Hepatocyte (in vitro differentiated cells): ENCODE data around the gene GABRA6. TPM values are rescaled to one million over a fixed set of nuclear protein-coding genes. Genes with fewer than 3 reads are reported as not detected.

Source experiments
- DNase-seq: peaks from one replicate; pipeline ENCODE4 v3.0.0-alpha.2; 2016; ENCODE audit warnings: low spot score
- H2AFZ ChIP-seq: fragments of 200-600 bp; sonication (generic); 2 replicates; pipeline ENCODE4 v1.6.0; 2016; ENCODE audit warnings: antibody characterized with exemption, mild to moderate bottlenecking
- H3K27ac ChIP-seq: fragments of 200-600 bp; sonication (generic); 2 replicates; pipeline ENCODE4 v1.5.1; 2016; ENCODE audit warnings: mild to moderate bottlenecking
- H3K27me3 ChIP-seq: fragments of 200-600 bp; sonication (generic); 2 replicates; pipeline ENCODE4 v1.6.1; 2016
- H3K36me3 ChIP-seq: fragments of 200-600 bp; sonication (generic); replicated peaks from 2 replicates; pipeline ENCODE4 v1.5.1; 2016; ENCODE audit warnings: low read depth; ENCODE audit not compliant: insufficient read depth
- H3K4me1 ChIP-seq: fragments of 200-600 bp; sonication (generic); 2 replicates; pipeline ENCODE4 v1.5.1; 2016; ENCODE audit warnings: mild to moderate bottlenecking, moderate library complexity; ENCODE audit not compliant: insufficient read depth
- H3K4me2 ChIP-seq: fragments of 200-600 bp; sonication (generic); 2 replicates; pipeline ENCODE4 v1.6.0; 2016
- H3K4me3 ChIP-seq: fragments of 200-600 bp; sonication (generic); 2 replicates; pipeline ENCODE4 v1.5.1; 2016; ENCODE audit warnings: mild to moderate bottlenecking
- H3K79me2 ChIP-seq: fragments of 200-600 bp; sonication (generic); 2 replicates; pipeline ENCODE4 v1.6.0; 2017; ENCODE audit warnings: mild to moderate bottlenecking
- H3K9me2 ChIP-seq: fragments of 200-600 bp; sonication (generic); replicated peaks from 2 replicates; pipeline ENCODE4 v1.6.0; 2017; ENCODE audit warnings: mild to moderate bottlenecking; ENCODE audit not compliant: insufficient read depth
- H3K9me3 ChIP-seq: fragments of 200-600 bp; sonication (generic); 2 replicates; pipeline ENCODE4 v1.5.1; 2016; ENCODE audit warnings: low read depth, mild to moderate bottlenecking
- H4K20me1 ChIP-seq: fragments of 200-600 bp; sonication (generic); 2 replicates; pipeline ENCODE4 v1.6.0; 2016; ENCODE audit warnings: mild to moderate bottlenecking; ENCODE audit not compliant: insufficient read depth, poor library complexity, severe bottlenecking
- EZH2 ChIP-seq: fragments of 200-600 bp; sonication (generic); IDR thresholded peaks from 2 replicates; pipeline ENCODE4 v1.6.1; 2016; ENCODE audit warnings: antibody characterized with exemption, mild to moderate bottlenecking, borderline replicate concordance
- EZH2phosphoT487 ChIP-seq: fragments of 200-600 bp; sonication (generic); IDR thresholded peaks from one replicate; pipeline ENCODE4 v1.6.1; 2018; ENCODE audit warnings: antibody characterized with exemption, mild to moderate bottlenecking, low read depth, moderate library complexity; ENCODE audit not compliant: unreplicated experiment, severe bottlenecking
- WGBS: methylation state at CpG from one replicate; pipeline ENCODE4 v1.1.6; 2016; ENCODE audit warnings: low lambda C conversion rate; ENCODE audit errors: missing lambda C conversion rate; 5-methylcytosine and 5-hydroxymethylcytosine counted together
- polyA plus RNA-seq: library from polyadenylated mRNA; unstranded; fragments of >200 nt; fragmentation: Nextera tagmentation; extraction: Ambion mirVana; gene quantifications from 2 replicates; pipeline ENCODE4 v1.2.1, GENCODE V29; 2016
- total RNA-seq: library from RNA; depleted of rRNA; stranded (reverse); fragments of >200 nt; gene quantifications from 2 replicates; pipeline ENCODE4 v1.2.3, GENCODE V29; 2014
- TF ChIP-seq, protein P1 (sequence below): fragments of 200-600 bp; sonication (generic); IDR thresholded peaks from 2 replicates; pipeline ENCODE4 v1.5.1; 2016; ENCODE audit warnings: antibody characterized with exemption, mild to moderate bottlenecking; ENCODE audit not compliant: poor library complexity

The GABRA6 gene
- total and polyA plus RNA-seq, 2 experiments from 2014 or later: not detected

GRCh38 chr5:161700065-161700464 lies 14.5 kb downstream of the GABRA6 start:
- Histone ChIP-seq H3K4me3 (no peak overlapping the region), H3K9me2 (no peaks in the 10 kb centered on the region), H4K20me1 (no peaks in the 10 kb centered on the region), H3K27me3 (no peaks in the 10 kb centered on the region), H3K4me1 (no peaks in the 10 kb centered on the region), H3K4me2 (no peak overlapping the region), H3K36me3 (no peaks in the 10 kb centered on the region), H3K79me2 (no peaks in the 10 kb centered on the region), H2AFZ (no peak overlapping the region), H3K27ac (no peak overlapping the region), H3K9me3 (no peaks in the 10 kb centered on the region)
- DNase-seq: no peak
- TF ChIP-seq EZH2 (no peak), EZH2phosphoT487 (no peak)
- TF ChIP-seq, protein P1, sequence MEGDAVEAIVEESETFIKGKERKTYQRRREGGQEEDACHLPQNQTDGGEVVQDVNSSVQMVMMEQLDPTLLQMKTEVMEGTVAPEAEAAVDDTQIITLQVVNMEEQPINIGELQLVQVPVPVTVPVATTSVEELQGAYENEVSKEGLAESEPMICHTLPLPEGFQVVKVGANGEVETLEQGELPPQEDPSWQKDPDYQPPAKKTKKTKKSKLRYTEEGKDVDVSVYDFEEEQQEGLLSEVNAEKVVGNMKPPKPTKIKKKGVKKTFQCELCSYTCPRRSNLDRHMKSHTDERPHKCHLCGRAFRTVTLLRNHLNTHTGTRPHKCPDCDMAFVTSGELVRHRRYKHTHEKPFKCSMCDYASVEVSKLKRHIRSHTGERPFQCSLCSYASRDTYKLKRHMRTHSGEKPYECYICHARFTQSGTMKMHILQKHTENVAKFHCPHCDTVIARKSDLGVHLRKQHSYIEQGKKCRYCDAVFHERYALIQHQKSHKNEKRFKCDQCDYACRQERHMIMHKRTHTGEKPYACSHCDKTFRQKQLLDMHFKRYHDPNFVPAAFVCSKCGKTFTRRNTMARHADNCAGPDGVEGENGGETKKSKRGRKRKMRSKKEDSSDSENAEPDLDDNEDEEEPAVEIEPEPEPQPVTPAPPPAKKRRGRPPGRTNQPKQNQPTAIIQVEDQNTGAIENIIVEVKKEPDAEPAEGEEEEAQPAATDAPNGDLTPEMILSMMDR: no peak
- WGBS: 71% methylated on average over 4 of the region's 4 CpGs

- TF ChIP-seq, protein P1: no peak
- TF ChIP-seq EZH2phosphoT487 (no peak), EZH2 (no peak)
- Histone ChIP-seq H3K4me3 (no peak overlapping the region), H3K4me2 (no peak overlapping the region), H3K9me2 (no peaks in the 10 kb centered on the region), H2AFZ (no peak overlapping the region), H4K20me1 (no peaks in the 10 kb centered on the region), H3K27me3 (no peaks in the 10 kb centered on the region), H3K79me2 (no peaks in the 10 kb centered on the region), H3K9me3 (no peaks in the 10 kb centered on the region), H3K4me1 (no peaks in the 10 kb centered on the region), H3K36me3 (no peaks in the 10 kb centered on the region), H3K27ac (no peak overlapping the region)
- 89% methylated on average over 2 of the region's 2 CpGs for WGBS
- DNase-seq: no peak
These were observed 18.0 kb downstream of the GABRA6 start for GRCh38 chr5:161703528-161703927.

DNA sequence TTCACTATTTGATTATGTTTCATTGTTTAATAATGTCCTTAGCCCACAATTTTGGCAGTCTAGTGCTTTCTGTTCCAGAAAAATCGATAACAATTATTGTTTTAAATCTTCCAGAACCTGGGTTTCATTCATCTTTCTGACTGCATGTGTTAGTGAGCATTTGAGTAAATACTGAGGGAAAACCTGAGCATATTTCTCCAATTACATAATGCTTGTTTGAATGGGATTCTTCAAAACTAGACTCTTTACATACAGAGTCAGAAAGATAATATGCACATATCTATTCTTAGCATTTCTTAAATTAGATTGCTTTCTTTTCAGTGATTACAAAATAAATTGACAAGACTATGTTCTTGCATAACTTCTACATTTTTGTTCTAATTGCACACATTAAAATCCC lies 21.9 kb downstream of the GABRA6 start:
- no peak for DNase-seq
- Histone ChIP-seq H3K9me2 (no peaks in the 10 kb centered on the region), H3K27me3 (no peaks in the 10 kb centered on the region), H3K27ac (no peak overlapping the region), H3K4me3 (no peak overlapping the region), H3K9me3 (no peaks in the 10 kb centered on the region), H3K36me3 (no peaks in the 10 kb centered on the region), H2AFZ (no peak overlapping the region), H3K79me2 (no peaks in the 10 kb centered on the region), H3K4me2 (no peak overlapping the region), H4K20me1 (no peaks in the 10 kb centered on the region), H3K4me1 (no peaks in the 10 kb centered on the region)
- WGBS: 58% methylated on average over 1 of the region's 1 CpG
- TF ChIP-seq, protein P1: no peak
- TF ChIP-seq EZH2phosphoT487 (no peak), EZH2 (no peak)

- no peaks in the 10 kb centered on the region for H3K79me2 ChIP-seq
- no peak for DNase-seq
- no peaks in the 10 kb centered on the region for H3K4me1 ChIP-seq
- 82% methylated on average over 5 of the region's 5 CpGs for WGBS
- H3K9me2 ChIP-seq: no peaks in the 10 kb centered on the region
- H3K4me3 ChIP-seq: no peak overlapping the region
- no peaks in the 10 kb centered on the region for H3K9me3 ChIP-seq
- no peak overlapping the region for H3K27ac ChIP-seq
- no peak overlapping the region for H2AFZ ChIP-seq
- H4K20me1 ChIP-seq: no peaks in the 10 kb centered on the region
- H3K36me3 ChIP-seq: no peaks in the 10 kb centered on the region
- TF ChIP-seq, protein P1: no peak
- no peak for TF ChIP-seq EZH2
- no peak for TF ChIP-seq EZH2phosphoT487
- no peaks in the 10 kb centered on the region for H3K27me3 ChIP-seq
- H3K4me2 ChIP-seq: no peak overlapping the region
These were observed 23.7 kb downstream of the GABRA6 start for GRCh38 chr5:161709239-161709638.
